Subcutaneous adipose tissue (tissue), 4 donors: ENCODE results near the gene ANTKMT. TPM values are rescaled to one million over a fixed set of nuclear protein-coding genes. Genes with fewer than 3 reads are reported as not detected.

ENCODE experiments used
- total RNA-seq, 4 donors: library from RNA; depleted of rRNA; stranded (reverse); fragments of >200 nt; gene quantifications; one replicate each; pipeline ENCODE4 v1.1.0, GENCODE V29; 2016
- TF ChIP-seq, protein P1 (sequence below): fragments of 450-650 bp; IDR thresholded peaks from one replicate; pipeline ENCODE4 v1.5.1; 2016; ENCODE audit warnings: low read depth, mild to moderate bottlenecking, control low read depth, antibody characterized with exemption, moderate library complexity

The ANTKMT gene
- total RNA-seq, 4 donors from 2014 or later = 12.6 to 55.6 (median 23.7) TPM

DNA sequence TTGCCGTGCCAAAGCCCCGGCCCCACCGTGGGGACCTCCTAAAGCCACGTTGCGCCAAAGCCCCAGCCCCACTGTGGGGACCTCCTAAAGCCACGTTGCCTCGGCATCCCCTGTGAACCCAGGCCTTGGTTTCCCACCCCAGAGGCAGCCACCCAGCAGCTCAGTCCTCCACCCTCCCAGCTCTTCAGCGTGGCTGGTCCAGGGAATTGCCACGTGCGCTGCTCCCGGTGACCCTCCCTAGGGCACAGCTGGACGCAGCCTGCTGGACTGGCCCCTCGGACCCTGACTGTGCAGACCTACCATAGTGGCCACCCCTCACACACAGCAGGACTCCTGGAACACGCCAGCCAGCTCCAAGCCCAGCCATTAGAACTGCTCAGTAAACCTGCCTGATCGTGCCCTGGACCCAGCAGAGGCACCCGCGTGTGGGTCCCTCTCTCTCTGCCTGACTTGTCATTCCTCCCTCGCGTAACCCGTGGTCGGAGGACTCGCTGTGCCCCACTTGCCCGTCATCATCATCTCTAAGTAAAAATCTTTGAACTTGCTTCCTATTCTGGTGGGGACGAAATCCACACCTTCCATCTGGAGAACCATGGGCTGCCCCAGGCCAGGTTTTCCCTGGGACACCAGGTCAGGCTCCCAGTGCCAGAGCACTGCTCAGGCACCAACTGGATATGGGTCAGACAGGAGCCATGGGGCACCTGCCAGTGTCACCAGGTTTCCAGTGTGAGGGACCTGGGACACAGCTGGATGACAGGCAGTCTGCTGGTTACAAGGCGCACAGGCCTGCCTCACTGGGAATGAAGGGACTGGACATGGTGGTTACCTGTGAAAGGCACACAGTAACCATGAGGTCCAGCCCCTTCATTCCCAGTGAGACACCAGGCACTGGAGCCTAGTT, 14.3 kb downstream of the ANTKMT start:
- TF ChIP-seq, protein P1, sequence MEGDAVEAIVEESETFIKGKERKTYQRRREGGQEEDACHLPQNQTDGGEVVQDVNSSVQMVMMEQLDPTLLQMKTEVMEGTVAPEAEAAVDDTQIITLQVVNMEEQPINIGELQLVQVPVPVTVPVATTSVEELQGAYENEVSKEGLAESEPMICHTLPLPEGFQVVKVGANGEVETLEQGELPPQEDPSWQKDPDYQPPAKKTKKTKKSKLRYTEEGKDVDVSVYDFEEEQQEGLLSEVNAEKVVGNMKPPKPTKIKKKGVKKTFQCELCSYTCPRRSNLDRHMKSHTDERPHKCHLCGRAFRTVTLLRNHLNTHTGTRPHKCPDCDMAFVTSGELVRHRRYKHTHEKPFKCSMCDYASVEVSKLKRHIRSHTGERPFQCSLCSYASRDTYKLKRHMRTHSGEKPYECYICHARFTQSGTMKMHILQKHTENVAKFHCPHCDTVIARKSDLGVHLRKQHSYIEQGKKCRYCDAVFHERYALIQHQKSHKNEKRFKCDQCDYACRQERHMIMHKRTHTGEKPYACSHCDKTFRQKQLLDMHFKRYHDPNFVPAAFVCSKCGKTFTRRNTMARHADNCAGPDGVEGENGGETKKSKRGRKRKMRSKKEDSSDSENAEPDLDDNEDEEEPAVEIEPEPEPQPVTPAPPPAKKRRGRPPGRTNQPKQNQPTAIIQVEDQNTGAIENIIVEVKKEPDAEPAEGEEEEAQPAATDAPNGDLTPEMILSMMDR = no peak

DNA sequence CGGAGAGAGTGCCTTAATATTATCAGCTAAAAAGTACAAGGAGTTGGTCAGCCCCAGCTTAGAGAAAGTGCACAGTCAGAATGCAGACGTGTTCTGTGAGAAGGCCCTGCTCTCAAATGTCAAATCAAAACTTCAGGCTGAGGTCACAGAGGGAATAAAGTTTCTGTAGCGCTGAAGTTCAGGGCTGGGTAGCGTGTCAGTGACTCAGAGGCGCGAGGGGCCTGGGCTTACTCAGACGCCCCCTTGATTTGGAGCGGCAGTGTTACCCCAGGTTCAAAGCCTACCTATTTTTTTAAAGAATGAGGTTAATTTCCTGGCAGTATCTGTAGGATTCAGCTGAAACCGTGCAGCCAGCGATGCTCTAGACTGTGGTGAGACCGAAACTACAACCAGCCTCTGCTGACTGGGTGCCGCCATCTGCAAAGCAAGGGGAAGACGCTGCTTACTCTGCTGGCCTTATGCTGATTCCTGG, 15.1 kb downstream of the ANTKMT start:
- TF ChIP-seq, protein P1 = no peak

DNA sequence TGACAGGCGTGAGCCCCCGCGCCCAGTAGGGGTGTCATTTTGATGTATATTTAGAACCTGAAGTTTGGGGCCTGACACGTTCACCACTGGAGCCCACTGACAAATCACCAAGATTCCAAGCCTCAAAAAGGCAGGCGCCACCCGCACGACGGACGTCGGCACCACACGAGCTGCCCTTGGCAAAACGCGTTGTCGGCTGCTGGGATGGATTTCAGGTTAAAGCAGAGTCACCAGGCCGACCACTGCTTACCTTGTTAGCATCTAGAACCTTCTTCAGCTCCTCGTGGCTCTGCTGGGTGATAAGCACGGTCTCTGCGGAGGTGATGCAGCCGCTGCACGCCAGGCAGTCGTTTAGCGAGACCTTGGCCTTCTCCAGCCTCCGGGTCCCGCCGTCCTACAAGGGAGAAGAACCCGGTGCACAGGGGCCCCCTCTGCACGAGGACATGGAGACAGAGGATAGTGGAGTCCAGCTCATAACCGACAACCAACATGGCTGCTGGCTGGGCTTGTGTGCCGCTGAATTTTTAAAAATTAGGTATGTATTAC, 16.1 kb downstream of the ANTKMT start:
- TF ChIP-seq, protein P1 = no peak

DNA sequence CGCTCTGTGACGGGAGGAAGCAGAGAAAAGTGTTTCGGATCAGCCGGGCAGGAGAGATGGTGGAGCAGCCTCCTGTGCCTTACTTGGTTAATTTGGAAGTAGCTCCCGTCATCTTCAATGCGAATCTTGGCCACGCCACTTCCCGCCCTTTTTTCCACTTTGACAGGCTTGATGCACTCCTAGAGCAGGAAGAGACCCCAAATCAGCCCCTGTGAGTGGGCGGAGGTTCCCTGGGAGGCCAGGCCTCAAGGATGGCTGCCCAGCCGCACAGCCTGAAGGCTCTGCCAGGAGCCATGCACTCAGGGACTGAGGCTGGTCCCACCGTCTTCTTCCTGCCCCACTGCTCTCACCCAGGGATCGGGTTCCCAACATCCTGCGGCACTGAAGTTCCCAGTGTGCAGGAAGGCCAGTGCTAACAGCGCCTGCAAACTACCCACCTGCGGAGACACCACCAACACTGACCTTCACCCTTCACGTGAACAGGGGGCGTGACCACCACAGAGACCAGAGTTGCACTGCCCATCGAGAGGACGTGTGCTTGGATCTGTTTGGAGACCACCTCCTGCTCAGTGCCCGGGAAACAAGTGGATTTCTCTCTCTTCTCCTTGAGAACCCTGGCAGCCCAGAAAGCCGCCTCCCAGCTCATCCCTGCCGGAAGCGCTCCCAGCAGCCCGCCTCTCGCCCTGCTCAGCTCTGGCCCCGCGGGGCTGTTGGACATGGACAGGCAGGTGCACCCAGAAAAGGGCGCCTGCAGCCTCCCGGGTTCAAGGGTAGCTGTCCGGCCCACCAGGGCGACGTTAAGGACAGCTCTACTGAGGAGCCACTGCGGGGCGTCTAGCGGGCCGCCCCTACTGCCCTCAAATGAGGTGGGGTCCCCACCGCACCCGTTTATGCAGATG, 18.9 kb downstream of the ANTKMT start:
- TF ChIP-seq, protein P1 = no peak

DNA sequence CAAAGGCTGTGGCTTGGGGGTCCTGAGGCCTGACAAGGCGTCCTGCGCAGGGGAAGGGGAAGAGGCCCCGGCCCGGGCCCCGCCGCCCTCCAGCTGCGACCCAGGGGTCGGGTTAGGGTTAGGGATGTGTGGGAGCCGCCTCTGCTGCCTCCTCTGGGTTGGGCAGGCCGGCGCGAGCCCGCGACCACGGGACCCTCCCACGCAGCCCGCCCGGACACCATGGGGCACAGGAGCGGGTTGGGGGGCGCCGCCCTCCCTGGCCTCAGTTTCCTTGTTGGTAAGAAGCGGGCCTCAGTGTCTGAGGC, 19.5 kb downstream of the ANTKMT start:
- TF ChIP-seq, protein P1 = no peak

DNA sequence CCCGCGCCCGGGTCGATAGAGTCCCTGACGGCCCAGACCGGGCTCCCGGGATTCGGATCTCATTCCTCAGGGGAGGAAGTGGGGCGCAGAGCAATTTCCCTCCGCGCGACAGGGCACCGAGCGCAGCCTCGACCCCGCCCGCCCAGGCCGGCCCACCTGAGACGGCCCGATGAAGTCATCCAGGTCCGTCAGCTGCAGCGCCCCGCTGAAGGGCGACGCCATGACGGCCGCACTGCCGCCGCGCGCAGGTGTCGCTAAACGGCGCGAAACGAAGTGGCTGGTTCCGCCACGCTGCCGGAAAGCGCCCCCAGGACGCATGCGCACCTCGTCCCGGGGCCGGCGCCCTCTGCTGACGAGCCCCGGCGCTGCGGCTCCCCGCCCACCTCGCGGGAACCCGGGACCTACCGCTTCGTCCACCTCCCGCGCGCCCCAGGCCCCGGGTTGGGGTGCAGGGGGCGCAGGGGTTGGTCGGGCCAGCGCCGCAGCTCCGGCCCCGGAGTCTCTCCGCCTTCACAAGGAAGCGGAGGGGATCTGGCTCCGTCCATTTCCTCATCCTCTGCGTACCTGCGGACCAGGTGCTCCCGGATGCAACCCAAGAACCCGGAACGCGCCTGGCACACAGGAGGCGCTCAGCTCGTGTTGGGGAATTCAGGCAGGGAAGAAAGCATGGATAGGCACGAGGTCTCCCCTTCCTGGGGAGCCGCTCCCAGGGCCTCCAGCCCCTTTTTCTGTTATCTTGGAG, 20.0 kb downstream of the ANTKMT start, which contains the start of gene CIAO3:
TSS of gene CIAO3 (minus strand) at position 234 of the 742 bp plus-strand sequence. CDS start at position 222, 12 bp downstream.
- TF ChIP-seq, protein P1 = no peak
